Uterus (tissue), 4 donors: Measurements from ENCODE around the gene NBAS. TPM values are rescaled to one million over a fixed set of nuclear protein-coding genes. Genes with fewer than 3 reads are reported as not detected.

Experiments used
- DNase-seq, 2 donors: peaks; one replicate each; pipeline ENCODE4 v3.0.0-alpha.2; 2019 to 2020
- H3K27ac ChIP-seq, 2 donors: fragments of 200-600 bp; sonication (generic); 1 replicate in 1 of 2; 2 replicates in 1 of 2; pipeline ENCODE4 v1.5.1; 2016 to 2018
- H3K27me3 ChIP-seq, 2 donors: fragments of 200-600 bp; sonication (generic); one replicate each; pipeline ENCODE4 v1.5.1; 2018 to 2019; ENCODE audit warnings: control low read depth in 1 of 2
- H3K36me3 ChIP-seq, 2 donors: fragments of 200-600 bp; sonication (generic); one replicate each; pipeline ENCODE4 v1.5.1; 2019; ENCODE audit warnings: control low read depth in 1 of 2
- H3K4me1 ChIP-seq, 2 donors: fragments of 200-600 bp; sonication (generic); one replicate each; pipeline ENCODE4 v1.5.1; 2018 to 2019; ENCODE audit warnings: control low read depth in 1 of 2
- H3K4me3 ChIP-seq, 2 donors: fragments of 200-600 bp; sonication (generic); 1 replicate in 1 of 2; 2 replicates in 1 of 2; pipeline ENCODE4 v1.5.1; 2018 to 2019; ENCODE audit warnings: mild to moderate bottlenecking in 1 of 2
- H3K9me3 ChIP-seq, 2 donors: fragments of 200-600 bp; sonication (generic); one replicate each; pipeline ENCODE4 v1.5.1; 2019; ENCODE audit warnings: control low read depth in 1 of 2
- CTCF ChIP-seq, 4 experiments: fragments of 200-600 bp in 2 of 4; fragments of 450-650 bp in 2 of 4; sonication (generic) in 2 of 4; IDR thresholded peaks; one replicate each; pipeline ENCODE4 v1.5.1; 2016 to 2019; ENCODE audit warnings: antibody characterized with exemption in 4 of 4, mild to moderate bottlenecking in 2 of 4, moderate library complexity in 1 of 4
- POLR2A ChIP-seq, 2 donors: fragments of 450-650 bp; IDR thresholded peaks; one replicate each; pipeline ENCODE4 v1.6.1; 2016; ENCODE audit warnings: antibody characterized with exemption in 2 of 2, mild to moderate bottlenecking in 1 of 2, moderate library complexity in 1 of 2
- intact Hi-C: fragments of 100-400 bp; cut with DNase I; formaldehyde crosslinking; loops from one replicate; pipeline ENCODE4 v1.15.1; 2023; ENCODE audit warnings: low total_unique reads
- total RNA-seq, 4 donors: library from RNA; depleted of rRNA in 3 of 4; stranded (reverse); fragments of >200 nt in 3 of 4; gene quantifications; one replicate each; pipeline versions ENCODE4 v1.1.0 to v1.2.4, GENCODE V29; 2014 to 2023
- donor health status: DM: yes; HTN: yes; CAD: no.

Gene NBAS
- total RNA-seq, 4 donors from 2014 or later = 36.2 to 93.5 (median 49.5) TPM

GRCh38 chr2:15178946-15179345 lies 382.2 kb downstream of the NBAS start:
- no peak for TF ChIP-seq POLR2A (IDR thresholded peaks at IDR 0.05)
- TF ChIP-seq CTCF (IDR thresholded peaks at IDR 0.05) = no peak
- no peak overlapping the region for H3K27ac ChIP-seq
- no peaks in the 10 kb centered on the region for H3K36me3 ChIP-seq
- no peaks in the 10 kb centered on the region for H3K9me3 ChIP-seq
- H3K4me1 ChIP-seq = no peaks in the 10 kb centered on the region
- H3K27me3 ChIP-seq = no peaks in the 10 kb centered on the region
- no peak for DNase-seq
- intact Hi-C loops = no loop called here
- no peak overlapping the region for H3K4me3 ChIP-seq

- Histone ChIP-seq H3K4me1 (no peaks in the 10 kb centered on the region), H3K4me3 (no peak overlapping the region), H3K27me3 (no peaks in the 10 kb centered on the region), H3K36me3 (peaks cover 0 to 2% of the 10 kb centered on the region in 2 donors), H3K27ac (no peak overlapping the region), H3K9me3 (no peaks in the 10 kb centered on the region)
- no peak for DNase-seq
- intact Hi-C loops = no loop called here
- TF ChIP-seq POLR2A (IDR thresholded peaks at IDR 0.05) (no peak), CTCF (IDR thresholded peaks at IDR 0.05) (no peak)
These were observed 384.0 kb downstream of the NBAS start for GRCh38 chr2:15177103-15177502.

GRCh38 chr2:15176604-15177003 lies 384.5 kb downstream of the NBAS start:
- Histone ChIP-seq H3K36me3 (peaks cover 0 to 2% of the 10 kb centered on the region in 2 donors), H3K4me1 (no peaks in the 10 kb centered on the region), H3K27me3 (no peaks in the 10 kb centered on the region), H3K27ac (no peak overlapping the region), H3K4me3 (no peak overlapping the region), H3K9me3 (no peaks in the 10 kb centered on the region)
- no peak for TF ChIP-seq POLR2A (IDR thresholded peaks at IDR 0.05)
- no peak for TF ChIP-seq CTCF (IDR thresholded peaks at IDR 0.05)
- no peak for DNase-seq
- intact Hi-C loops = no loop called here

- Histone ChIP-seq H3K27me3 (no peaks in the 10 kb centered on the region), H3K27ac (no peak overlapping the region), H3K4me3 (no peak overlapping the region), H3K9me3 (no peaks in the 10 kb centered on the region), H3K36me3 (peaks cover 0 to 2% of the 10 kb centered on the region in 2 donors), H3K4me1 (no peaks in the 10 kb centered on the region)
- intact Hi-C loops = no loop called here
- TF ChIP-seq POLR2A (IDR thresholded peaks at IDR 0.05) = no peak
- no peak for TF ChIP-seq CTCF (IDR thresholded peaks at IDR 0.05)
- no peak for DNase-seq
These were observed 386.6 kb downstream of the NBAS start for GRCh38 chr2:15174567-15174966.

DNA sequence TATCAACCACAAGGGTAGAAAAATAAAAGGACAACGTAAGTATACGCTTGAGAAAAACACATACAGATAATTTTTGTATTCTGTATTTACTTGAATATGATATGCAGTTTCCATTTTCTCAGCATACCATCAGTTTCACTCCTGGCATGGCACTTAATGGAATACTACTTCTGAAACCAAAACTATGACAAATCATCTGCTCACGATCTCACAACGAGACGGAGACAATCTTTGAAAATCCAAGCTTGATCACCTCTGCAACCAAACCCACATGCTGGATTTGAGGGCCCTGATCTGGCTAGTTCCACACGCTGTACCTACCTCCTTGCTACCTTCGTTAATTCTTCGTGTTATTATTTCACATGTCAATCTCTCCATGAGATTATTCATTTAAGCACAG lies 387.6 kb downstream of the NBAS start:
- intact Hi-C loops = no loop called here
- no peaks in the 10 kb centered on the region for H3K9me3 ChIP-seq
- TF ChIP-seq CTCF (IDR thresholded peaks at IDR 0.05) (no peak), POLR2A (IDR thresholded peaks at IDR 0.05) (no peak)
- DNase-seq = no peak
- no peaks in the 10 kb centered on the region for H3K4me1 ChIP-seq
- no peak overlapping the region for H3K4me3 ChIP-seq
- H3K27ac ChIP-seq = no peak overlapping the region
- H3K36me3 ChIP-seq = peaks cover 0 to 2% of the 10 kb centered on the region in 2 donors
- no peaks in the 10 kb centered on the region for H3K27me3 ChIP-seq
